HG02870 (cell line): ENCODE measurements around the gene SLC2A13.
"Not testable (repeated sequence)": the region's sequence is repeated elsewhere in the genome, so short reads cannot be mapped to it uniquely, and the experiment has no call there.

Source experiments
- ATAC-seq: cut with Tn5 transposase; IDR thresholded peaks from one replicate; pipeline ENCODE4 v1.9.1; 2021; ENCODE audit warnings: mild to moderate bottlenecking, moderate library complexity; ENCODE audit not compliant: unreplicated experiment

SLC2A13 gene

DNA sequence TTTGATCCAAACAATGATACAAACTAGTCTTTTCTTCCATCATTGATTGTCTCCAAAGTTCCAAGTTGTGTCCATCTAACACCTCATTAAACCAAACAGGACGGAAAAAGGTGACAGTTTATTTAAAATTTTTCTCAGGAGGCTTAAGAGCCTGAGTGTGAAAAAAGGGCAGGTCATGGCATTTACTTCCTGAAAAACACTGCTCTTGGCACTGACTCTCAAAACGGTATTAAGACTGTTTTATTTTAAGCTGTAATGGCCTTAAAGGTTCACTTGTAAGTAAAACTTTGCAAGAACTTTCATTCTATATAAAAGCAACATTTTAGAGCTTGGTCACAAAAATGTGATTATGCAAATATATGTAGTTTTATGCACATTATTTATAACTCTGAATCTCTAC, 222.5 kb downstream of the SLC2A13 start:
- ATAC-seq, result no peak

DNA sequence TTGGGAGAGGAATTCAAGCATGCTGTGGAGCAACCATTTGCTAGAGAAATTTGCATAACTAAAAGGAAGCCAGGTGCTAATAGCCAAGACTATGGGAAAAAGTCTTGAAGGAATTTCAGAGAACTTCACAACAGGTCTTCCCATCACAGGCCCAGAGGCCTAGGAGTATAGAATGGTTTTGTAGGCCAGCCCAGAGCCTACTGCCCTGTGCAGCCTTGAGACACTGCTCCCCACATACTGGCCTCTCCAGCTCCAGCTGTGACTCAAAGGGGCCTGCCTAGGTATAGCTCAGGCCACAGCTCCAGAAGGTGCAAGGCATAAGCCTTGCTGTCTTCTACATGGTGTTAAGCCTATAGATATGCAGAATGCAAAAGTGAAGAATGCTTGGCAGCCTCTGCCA, 227.1 kb downstream of the SLC2A13 start:
- ATAC-seq, result no peak

DNA sequence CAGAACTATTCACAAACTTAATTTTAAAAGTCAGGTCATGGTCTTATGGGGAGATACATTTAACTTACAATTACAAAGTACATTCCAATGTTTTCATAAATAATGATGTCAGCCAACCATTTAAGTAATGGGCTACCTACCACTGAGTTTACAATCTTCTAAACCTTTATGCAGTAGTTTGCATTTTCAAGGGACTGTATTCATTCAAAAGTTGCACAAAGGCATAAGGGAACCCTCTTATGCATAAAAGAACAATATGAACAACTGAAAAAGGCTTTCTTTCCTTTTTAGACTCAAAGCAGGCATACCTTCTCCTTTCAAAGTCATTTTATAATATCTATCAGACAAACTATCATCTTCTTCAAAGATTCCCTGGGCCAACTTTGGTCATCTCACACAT, 230.2 kb downstream of the SLC2A13 start:
- no peak for ATAC-seq

DNA sequence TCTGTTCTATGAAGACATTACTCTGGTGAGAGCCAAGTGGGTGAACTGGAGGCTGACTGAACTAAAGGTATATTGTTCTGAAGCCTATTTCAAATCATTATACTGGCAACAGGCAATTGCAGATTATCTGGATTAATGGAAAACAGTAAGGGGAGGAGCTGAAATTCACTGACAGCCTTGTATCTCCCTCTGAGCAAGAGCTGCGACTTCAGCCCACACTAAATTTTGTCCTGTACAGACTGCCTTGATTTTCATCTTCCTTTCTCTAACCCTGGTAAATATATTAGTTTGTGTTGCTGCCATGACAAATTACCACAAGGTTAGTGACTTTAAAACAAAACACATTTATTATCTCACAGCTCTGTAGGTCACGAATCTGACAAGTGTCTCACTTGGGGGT, 231.1 kb downstream of the SLC2A13 start:
- no peak for ATAC-seq

DNA sequence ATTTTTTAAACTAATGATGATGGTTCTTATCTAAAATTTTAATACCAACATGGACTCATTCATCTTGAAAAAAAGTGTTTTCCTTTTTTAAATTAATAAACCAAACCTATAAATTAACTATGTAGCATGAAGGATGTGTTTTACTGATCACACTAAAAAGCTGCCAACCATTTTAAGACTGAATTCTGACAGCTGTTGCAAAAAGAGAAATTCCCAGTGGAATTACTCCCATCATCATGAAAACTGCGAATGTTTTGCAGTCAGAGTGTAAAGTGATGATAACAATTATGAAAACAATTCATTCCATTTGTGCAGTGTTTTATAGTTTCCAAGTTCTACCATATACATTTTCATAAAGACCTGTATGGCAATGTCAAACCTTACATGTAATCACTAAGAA, 232.8 kb downstream of the SLC2A13 start:
- ATAC-seq, result no peak

DNA sequence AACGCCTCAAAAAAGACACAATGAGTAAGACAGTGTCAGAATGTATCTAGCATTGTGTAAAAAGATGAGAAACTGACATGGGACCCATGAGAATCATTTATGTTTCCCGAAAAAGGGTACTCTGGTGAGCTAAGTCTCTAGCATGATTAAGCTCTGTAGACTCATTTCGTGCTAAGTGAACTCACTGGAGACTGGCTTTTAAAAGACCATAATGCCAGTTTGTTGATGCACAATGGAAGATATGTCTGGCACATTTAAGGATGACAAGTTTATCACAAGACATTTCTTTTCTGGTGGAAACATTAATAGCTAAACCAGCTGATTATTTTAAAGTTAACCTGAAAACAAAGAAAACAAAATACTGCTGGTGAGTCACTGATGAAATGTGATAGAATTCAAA, 233.5 kb downstream of the SLC2A13 start:
- ATAC-seq, result no peak

DNA sequence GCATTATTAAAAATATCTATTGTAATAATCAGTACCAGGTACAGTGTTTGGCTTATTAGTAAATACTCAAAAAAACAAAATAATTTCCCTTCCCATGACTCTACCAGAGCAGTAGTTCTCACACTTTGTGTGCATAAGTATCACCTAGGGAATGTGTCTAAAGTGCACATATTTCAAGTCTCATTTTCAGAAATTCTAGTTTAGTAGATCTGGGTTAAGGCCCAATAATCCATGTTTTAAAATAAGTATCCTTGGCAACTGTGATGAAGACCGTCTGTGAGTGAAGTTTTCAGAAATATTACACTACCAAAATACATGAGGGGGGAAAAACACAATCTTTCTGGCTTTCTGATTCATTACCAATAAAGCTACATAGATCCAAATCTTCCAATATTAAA, 237.6 kb downstream of the SLC2A13 start:
- ATAC-seq, result no peak

DNA sequence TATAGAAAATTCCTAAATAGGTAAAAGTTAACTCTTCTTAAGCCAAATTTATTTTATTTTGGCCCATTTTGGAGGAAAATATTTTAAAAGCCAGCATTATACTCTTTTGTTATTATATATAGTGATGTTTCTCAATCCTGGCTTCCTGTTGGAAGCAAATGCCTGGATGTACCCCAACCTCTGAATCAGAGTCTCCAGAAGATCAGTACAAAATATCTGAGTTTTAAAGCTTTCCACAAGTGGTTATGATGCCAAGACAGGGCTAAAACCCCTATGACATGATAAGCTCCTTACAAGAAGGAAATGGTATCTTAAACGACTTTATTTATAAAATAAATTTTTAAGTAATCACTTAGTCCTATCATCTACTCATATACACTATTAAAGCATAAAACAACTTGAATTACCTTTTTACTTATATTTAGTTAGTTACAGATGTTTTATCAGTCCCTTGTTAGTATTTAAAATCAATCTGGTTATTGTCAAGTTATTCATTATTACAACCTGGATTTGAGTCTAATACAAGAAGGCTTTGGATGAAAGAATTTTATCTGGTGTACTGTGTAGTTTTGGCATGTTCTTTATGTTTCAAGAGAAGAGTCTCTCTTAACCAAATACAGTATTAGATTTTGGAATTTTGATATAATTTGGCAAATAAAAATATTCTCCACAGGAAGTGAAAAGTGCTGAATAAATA, 238.1 kb downstream of the SLC2A13 start:
- no peak for ATAC-seq

DNA sequence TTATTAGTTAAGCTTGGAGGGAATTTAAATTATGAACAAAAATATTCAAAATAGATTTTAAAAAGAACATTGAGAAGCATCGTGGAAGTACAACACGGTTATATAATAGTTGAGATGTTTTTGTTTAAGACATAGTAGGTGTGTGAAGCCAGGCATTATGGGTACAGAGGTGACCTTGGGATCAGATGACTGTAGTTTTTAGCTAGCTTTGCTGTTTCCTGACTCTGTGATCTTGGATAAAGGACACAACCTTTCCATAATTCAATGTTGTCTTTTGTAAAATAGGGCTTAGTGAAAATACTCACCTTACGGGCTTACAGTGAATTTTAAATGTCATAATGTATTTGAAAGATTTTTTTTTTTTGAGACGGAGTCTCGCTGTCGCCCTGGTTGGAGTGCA, 239.7 kb downstream of the SLC2A13 start:
- ATAC-seq, result no peak

DNA sequence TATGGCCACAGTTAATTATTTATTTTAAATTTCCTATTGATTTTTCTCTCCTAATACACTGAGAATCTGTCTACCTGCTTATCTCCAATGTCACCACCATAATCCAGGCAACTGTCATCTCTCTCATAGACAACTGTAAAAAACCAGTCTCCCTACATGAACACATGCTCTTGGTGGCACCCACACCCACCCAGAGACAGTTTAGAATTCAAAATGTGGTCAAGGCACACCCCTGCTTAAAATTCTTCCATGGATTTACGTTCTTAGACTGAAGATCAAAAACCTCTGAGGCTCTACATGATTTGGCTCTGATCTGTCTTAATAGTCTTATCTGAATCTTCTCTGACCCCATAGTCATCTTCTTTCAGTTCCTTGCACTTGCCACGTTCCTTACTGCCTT, 245.2 kb downstream of the SLC2A13 start:
- ATAC-seq, result no peak

DNA sequence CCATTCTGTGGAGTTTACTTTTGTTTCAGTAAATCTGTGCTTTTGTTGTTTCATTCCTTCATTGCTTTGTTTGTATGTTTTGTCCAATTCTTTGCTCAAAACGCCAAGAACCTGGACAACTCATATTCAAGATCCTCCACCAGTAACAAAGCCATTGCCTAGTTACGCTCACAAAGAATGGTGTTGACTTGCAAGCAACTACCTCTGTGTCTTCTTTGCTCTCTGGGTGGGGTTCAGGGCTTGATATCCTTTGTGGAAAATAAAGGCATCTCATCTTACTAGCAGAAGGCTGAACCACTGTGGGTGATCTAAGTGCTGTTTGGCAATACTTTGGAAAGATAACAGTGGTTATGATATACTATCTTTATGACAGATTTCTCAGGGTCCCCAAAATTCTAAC, 252.9 kb downstream of the SLC2A13 start:
- no peak for ATAC-seq

DNA sequence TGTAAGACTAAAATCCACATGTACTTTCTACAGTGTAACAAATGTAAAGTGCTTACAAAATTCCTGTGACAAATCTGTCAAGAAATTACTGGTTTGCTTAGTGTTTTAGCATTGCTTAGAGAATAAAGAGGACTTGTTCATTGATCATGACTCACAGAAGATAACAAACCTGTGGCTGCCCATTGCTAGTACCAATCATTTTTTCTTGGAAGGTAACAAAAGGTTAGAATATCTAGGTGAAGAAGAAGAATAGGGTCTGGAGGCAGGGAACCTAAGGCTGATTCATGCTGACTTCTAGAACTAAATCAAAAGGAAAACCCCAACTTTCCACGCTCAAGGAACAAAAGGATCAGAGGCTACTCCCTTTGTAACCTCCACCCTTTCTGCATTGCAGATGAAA, 253.5 kb downstream of the SLC2A13 start:
- ATAC-seq, result no peak

DNA sequence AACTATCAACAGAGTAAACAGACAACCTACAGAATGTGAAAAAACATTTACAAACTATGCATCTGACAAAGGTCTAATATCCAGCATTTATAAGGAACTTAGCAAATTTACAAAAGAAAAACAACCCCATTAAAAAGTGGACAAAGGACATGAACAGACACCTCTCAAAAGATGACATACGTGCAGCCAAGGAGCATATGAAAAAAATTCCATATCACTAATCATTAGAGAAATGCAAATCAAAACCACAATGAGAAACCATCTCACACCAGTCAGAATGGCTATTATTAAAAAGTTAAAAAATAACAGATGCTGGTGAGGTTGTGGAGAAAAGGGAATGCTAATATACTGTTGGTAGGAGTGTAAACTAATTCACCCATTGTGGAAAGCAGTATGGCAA, 257.7 kb downstream of the SLC2A13 start:
- ATAC-seq, result not testable (repeated sequence)

DNA sequence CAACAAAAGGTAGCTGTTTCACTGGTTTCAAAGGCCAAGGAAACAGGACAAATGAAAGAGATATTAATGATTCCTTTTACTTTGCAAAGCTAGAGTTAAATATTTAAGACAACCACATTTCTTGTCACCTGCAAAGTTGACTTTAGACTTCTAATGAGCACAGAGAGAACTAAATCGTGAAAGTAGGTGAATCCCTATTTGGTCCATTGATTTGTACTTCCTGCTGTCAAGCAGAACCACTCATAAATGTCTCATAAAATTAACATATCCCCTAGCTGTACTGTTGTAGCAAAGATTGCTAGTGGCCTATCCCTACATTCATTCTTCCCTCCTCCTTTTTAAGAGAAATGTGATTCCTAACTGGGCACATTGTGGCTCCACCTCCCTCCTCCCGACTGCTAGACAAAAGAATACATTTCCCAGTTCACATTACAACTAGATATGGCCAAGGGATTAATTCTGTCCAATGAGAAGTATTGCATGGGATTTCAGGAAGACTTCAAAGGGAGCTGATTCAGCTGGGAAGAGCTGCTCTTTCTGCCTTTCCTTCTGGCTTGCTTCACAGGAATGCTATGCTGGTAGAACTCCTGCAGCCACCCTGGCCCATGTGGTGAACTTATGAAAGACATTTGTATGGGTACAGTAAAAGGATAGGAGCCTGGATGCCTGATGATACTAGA, 258.8 kb downstream of the SLC2A13 start:
- ATAC-seq, result no peak

DNA sequence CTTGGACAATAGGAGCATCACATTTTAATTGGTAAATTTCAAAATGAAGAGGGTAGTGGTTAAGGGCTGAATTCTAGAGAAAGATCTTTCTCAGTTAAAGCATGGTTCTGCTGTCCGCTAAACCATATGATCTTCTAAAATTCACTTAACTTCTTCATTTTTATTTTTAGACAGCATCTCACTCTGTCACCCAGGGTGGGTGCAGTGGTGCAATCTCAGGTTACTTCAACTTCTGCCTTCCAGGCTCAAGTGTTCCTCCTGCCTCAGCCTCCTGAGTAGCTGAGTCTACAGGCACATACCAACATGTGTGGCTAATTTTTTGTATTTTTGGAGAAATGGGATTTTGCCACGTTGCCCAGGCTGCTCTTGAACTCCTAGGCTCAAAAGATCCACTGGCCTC, 259.6 kb downstream of the SLC2A13 start:
- ATAC-seq, result no peak

DNA sequence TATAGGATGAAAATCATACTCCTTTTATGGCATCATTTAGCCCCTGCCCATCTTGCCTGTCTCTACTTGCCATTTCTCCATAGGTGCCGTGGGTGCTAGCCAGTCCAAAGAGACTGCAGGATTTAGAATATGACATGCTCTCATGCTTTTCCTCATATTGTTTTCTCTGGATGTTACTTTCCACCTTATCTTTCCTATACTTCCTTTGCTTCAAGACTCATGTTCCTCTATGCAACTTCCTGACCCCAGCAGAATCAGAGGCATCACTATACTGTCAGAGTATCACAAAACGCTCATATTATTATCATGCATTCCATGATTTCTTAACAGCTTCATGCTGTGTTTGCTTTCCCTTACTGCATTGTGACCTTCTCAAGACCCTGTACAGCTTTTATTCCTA, 265.5 kb downstream of the SLC2A13 start:
- no peak for ATAC-seq

DNA sequence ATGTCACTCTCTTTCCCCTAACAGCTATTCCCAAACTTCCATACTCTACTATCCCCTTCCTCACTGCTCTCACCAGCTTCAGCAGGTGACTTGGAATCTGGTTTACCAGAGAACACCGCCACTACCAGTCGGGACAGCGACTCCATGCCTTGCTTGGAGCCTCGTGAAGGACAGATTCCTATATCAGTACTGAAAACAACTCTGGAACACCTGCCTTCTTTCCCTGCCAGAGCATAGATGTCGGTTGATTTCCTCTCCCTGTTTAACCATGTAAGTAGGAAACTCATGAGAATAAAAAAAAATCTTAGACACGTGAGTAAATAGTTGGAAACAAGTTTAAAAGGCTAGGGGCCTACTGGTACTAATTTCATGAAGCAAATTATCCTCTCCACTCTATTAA, 266.8 kb downstream of the SLC2A13 start:
- ATAC-seq, result no peak

DNA sequence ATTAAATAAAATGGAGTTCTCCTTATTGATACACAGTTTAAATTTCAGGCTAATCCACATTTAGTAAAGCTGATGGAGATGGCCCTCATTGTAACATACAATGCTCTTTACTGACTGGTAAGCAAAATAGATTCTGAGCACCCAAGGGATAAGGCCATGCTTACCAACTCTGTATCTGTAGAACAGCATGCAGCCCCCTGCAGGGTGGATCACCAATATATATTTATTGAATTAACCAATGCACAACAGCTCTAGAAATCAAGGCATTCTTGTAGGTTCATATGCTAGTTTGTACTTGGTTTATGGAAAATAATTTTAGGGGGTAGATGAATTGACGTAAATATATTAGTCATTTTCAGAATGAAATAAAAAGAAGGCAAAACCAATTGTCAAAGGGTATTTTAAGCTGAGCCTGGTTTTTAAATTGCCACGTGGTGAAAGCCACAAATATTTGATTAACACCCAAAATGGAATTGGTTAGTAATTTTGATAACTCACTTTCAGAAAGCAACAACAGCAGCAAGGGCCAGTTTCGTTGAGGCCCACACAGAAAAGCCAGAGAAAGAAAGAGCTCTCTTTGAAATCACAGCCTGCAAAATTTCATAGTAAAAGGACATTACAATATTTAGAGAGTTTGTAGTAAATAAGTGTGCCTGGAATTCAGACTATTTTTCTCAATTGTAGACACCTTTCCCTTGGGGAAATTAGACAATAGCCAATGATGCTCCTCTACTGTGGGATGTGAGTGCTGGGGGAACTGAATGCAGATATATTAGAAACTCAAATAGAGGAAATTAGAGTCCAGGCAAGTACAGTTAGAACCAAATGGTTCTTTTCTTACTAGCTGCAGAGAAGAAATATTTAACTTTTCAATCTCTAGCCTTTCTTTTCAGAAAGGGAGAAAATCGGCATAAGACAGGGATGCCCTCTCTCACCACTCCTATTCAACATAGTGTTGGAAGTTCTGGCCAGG, 270.1 kb downstream of the SLC2A13 start:
- ATAC-seq, result peak; percentile 84

DNA sequence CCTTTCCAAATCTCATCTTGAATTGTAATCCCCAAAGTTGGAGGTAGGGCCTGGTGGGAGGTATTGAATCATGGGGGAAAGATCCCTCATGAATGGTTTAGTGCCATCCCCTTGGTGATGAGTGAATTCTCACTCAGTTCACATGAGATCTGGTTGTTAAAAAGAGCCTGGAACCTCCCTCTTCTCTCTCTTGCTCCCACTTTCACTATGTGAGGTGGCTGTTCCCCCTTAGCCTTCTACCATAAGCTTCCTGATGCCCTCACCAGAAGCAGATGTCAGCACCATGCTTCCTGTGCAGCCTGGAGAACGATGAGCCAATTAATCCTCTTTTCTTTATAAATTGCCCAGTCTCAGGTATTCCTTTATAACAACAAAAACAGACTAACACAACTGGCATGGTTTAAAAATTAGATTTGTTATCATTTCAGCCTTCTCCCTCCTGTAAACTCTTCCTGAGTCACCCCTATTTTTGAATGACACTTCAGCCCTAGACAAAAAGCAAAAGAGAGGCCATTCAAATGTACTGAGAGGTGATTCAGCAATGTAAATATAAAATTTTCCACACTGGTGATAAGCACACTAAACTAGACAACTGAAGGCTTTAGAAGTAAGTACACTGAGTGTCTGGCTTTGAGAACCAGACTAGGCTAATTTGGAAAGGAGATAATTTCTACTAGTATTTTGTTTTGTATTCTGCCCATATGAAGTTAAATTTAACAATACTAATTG, 274.1 kb downstream of the SLC2A13 start:
- no peak for ATAC-seq

DNA sequence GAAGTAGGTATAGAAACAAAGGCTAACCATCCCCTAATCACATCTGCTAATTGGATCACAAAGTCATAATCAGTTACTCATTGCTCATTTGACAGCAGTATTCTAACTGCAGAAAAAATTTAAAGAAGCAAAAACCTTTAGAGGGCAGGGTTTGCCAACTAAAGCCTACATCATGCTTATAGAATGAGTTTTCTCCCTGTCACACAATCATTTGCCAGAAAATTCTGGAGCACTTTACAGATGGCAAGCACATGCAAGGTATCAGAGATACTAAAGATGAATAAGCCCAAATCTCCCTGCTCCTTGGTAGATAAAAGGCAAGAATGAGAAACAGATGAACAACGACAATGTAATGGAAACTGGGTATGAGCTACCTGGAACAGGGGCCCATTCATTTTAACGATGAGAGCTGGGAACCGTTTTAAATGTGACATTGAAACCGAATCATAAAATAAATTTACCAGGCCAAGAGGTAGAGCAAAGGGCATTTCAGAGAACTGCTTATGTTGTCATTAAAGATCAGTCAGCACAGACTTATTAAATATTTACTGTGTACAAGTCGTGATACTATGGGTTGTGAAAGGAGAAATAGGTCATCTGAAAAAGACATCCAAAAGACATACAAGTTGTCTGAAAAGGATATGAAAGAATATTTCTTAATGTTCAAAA, 274.9 kb downstream of the SLC2A13 start:
- no peak for ATAC-seq
